H9 (cell line): ENCODE data around the gene MAD1L1. TPM values are rescaled to one million over a fixed set of nuclear protein-coding genes. Genes with fewer than 3 reads are reported as not detected.
A peak's percentile ranks its signal among the peaks of the same experiment; 100 is the strongest.

Experiments
- DNase-seq: peaks from one replicate; pipeline ENCODE4 v3.0.0-alpha.2; 2017
- H2AFZ ChIP-seq: one replicate; pipeline ENCODE4 v1.6.1; 2013; ENCODE audit warnings: mild to moderate bottlenecking, low read length, control low read depth, moderate library complexity
- H2AK5ac ChIP-seq: 2 replicates; pipeline ENCODE4 v1.6.1; 2013; ENCODE audit warnings: low read length, control low read depth, mixed read lengths; ENCODE audit not compliant: insufficient read length
- H2BK120ac ChIP-seq: one replicate; pipeline ENCODE4 v1.6.1; 2013; ENCODE audit warnings: low read depth, mild to moderate bottlenecking, low read length, control low read depth, inconsistent platforms; ENCODE audit not compliant: poor library complexity, severe bottlenecking
- H2BK12ac ChIP-seq: 2 replicates; pipeline ENCODE4 v1.6.1; 2013; ENCODE audit warnings: low read length, control low read depth, mixed read lengths, low read depth; ENCODE audit not compliant: insufficient read length
- H2BK15ac ChIP-seq: 2 replicates; pipeline ENCODE4 v1.6.1; 2013; ENCODE audit warnings: low read depth, low read length, control low read depth
- H2BK20ac ChIP-seq: one replicate; pipeline ENCODE4 v1.6.1; 2013; ENCODE audit warnings: low read depth, mild to moderate bottlenecking, low read length, control low read depth, inconsistent platforms; ENCODE audit not compliant: poor library complexity, severe bottlenecking
- H2BK5ac ChIP-seq: 2 replicates; pipeline ENCODE4 v1.6.1; 2013; ENCODE audit warnings: low read length, control low read depth, mixed read lengths; ENCODE audit not compliant: insufficient read length
- H3K14ac ChIP-seq: 2 replicates; pipeline ENCODE4 v1.6.1; 2013; ENCODE audit warnings: low read length, control low read depth; ENCODE audit not compliant: insufficient read depth
- H3K18ac ChIP-seq: 2 replicates; pipeline ENCODE4 v1.6.1; 2013; ENCODE audit warnings: low read depth, mild to moderate bottlenecking, mixed read lengths, low read length, control low read depth; ENCODE audit not compliant: insufficient read length
- H3K23ac ChIP-seq: 2 replicates; pipeline ENCODE4 v1.6.1; 2013; ENCODE audit warnings: low read length, control low read depth, mixed read lengths, low read depth; ENCODE audit not compliant: insufficient read length
- H3K23me2 ChIP-seq: 2 replicates; pipeline ENCODE4 v1.6.1; 2013; ENCODE audit warnings: low read depth, mild to moderate bottlenecking, mixed read lengths, low read length, control low read depth; ENCODE audit not compliant: insufficient read length, poor library complexity, severe bottlenecking
- H3K27ac ChIP-seq: 2 replicates; pipeline ENCODE4 v1.5.1; 2013; ENCODE audit warnings: low read length, control low read depth, mixed read lengths, low read depth; ENCODE audit not compliant: insufficient read length
- H3K27me3 ChIP-seq: 2 replicates; pipeline ENCODE4 v1.6.1; 2013; ENCODE audit warnings: low read length, control low read depth, inconsistent platforms; ENCODE audit not compliant: insufficient read depth
- H3K4ac ChIP-seq: 2 replicates; pipeline ENCODE4 v1.6.1; 2013; ENCODE audit warnings: low read depth, mild to moderate bottlenecking, control low read depth, inconsistent platforms, low read length, moderate library complexity
- H3K4me1 ChIP-seq: 2 replicates; pipeline ENCODE4 v1.6.1; 2013; ENCODE audit warnings: low read length, control low read depth, inconsistent platforms; ENCODE audit not compliant: insufficient read depth
- H3K4me2 ChIP-seq: 2 replicates; pipeline ENCODE4 v1.6.1; 2013; ENCODE audit warnings: low read length, control low read depth, mixed read lengths; ENCODE audit not compliant: insufficient read length, insufficient read depth
- H3K56ac ChIP-seq: 2 replicates; pipeline ENCODE4 v1.6.1; 2013; ENCODE audit warnings: low read depth, mild to moderate bottlenecking, mixed read lengths, low read length, control low read depth; ENCODE audit not compliant: insufficient read length
- H3K79me1 ChIP-seq: 2 replicates; pipeline ENCODE4 v1.6.1; 2013; ENCODE audit warnings: low read depth, mild to moderate bottlenecking, moderate library complexity, low read length, control low read depth, inconsistent platforms; ENCODE audit not compliant: insufficient read depth, poor library complexity, severe bottlenecking
- H3K79me2 ChIP-seq: 2 replicates; pipeline ENCODE4 v1.6.1; 2013; ENCODE audit warnings: low read length, control low read depth, inconsistent platforms; ENCODE audit not compliant: insufficient read depth
- H3K9ac ChIP-seq: 2 replicates; pipeline ENCODE4 v1.6.1; 2013; ENCODE audit warnings: low read length, control low read depth, mixed read lengths; ENCODE audit not compliant: insufficient read length; ENCODE audit errors: extremely low read depth
- H3K9me3 ChIP-seq: one replicate; pipeline ENCODE4 v1.6.1; 2013; ENCODE audit warnings: low read depth, low read length, inconsistent platforms; ENCODE audit not compliant: control insufficient read depth
- H3T11ph ChIP-seq: one replicate; pipeline ENCODE4 v1.6.1; 2013; ENCODE audit warnings: mild to moderate bottlenecking, low read length, control low read depth, inconsistent platforms
- H4K20me1 ChIP-seq: one replicate; pipeline ENCODE4 v1.6.1; 2013; ENCODE audit not compliant: control insufficient read depth, insufficient read length, insufficient read depth
- H4K5ac ChIP-seq: 2 replicates; pipeline ENCODE4 v1.6.1; 2013; ENCODE audit warnings: low read depth, mild to moderate bottlenecking, mixed read lengths, low read length, control low read depth; ENCODE audit not compliant: insufficient read length
- H4K8ac ChIP-seq: replicated peaks from 2 replicates; pipeline ENCODE4 v1.6.1; 2013; ENCODE audit warnings: low read length, control low read depth, mixed read lengths, low read depth; ENCODE audit not compliant: insufficient read length
- H4K91ac ChIP-seq: 2 replicates; pipeline ENCODE4 v1.6.1; 2013; ENCODE audit warnings: low read depth, mild to moderate bottlenecking, moderate library complexity, mixed read lengths, low read length, control low read depth; ENCODE audit not compliant: insufficient read length
- H3K27ac Mint-ChIP-seq, 3 experiments: 2 replicates in 2 of 3; 3 replicates in 1 of 3; pipeline ENCODE4 v1.8.0; 2020 to 2021; ENCODE audit warnings: mixed read lengths in 3 of 3, mild to moderate bottlenecking in 1 of 3, moderate library complexity in 1 of 3
- H3K27me3 Mint-ChIP-seq: 2 replicates; pipeline ENCODE4 v1.8.0; 2021; ENCODE audit warnings: low read depth, mild to moderate bottlenecking, moderate library complexity, mixed read lengths
- H3K36me3 Mint-ChIP-seq, 3 experiments: 2 replicates in 2 of 3; 3 replicates in 1 of 3; pipeline ENCODE4 v1.8.0; 2020 to 2021; ENCODE audit warnings: low read depth in 3 of 3, mixed read lengths in 3 of 3; ENCODE audit not compliant: insufficient read depth in 1 of 3
- H3K4me1 Mint-ChIP-seq, 2 experiments: 2 replicates each; pipeline ENCODE4 v1.8.0; 2020; ENCODE audit warnings: mixed read lengths in 2 of 2
- H3K4me3 Mint-ChIP-seq, 2 experiments: 2 replicates in 1 of 2; 3 replicates in 1 of 2; pipeline ENCODE4 v1.8.0; 2020 to 2021; ENCODE audit warnings: mild to moderate bottlenecking in 2 of 2, mixed read lengths in 2 of 2, moderate library complexity in 1 of 2
- H3K9me3 Mint-ChIP-seq, 2 experiments: 2 replicates in 1 of 2; 3 replicates in 1 of 2; pipeline ENCODE4 v1.8.0; 2020; ENCODE audit warnings: mild to moderate bottlenecking in 2 of 2, mixed read lengths in 2 of 2, moderate library complexity in 1 of 2
- CTCF ChIP-seq: fragments of 200-600 bp; sonication (generic); conservative IDR thresholded peaks from 3 replicates; pipeline ENCODE4 v1.8.0; 2021; ENCODE audit warnings: antibody characterized with exemption, mild to moderate bottlenecking
- WGBS: extraction: QIAGEN DNeasy Blood & Tissue Kit; methylation state at CpG from one replicate; pipeline ENCODE4 v1.1.7; 2013; ENCODE audit warnings: missing lambda C conversion rate, low lambda C conversion rate, mixed read lengths; ENCODE audit not compliant: insufficient read length; ENCODE audit errors: extremely low coverage; 5-methylcytosine and 5-hydroxymethylcytosine counted together
- total RNA-seq: library from RNA; stranded (reverse); gene quantifications from 2 replicates; pipeline ENCODE4 v1.2.1, GENCODE V29; 2021

MAD1L1 gene
- total RNA-seq, 1 experiment from 2014 or later: 39.0 TPM

GRCh38 chr7:2279896-2280295 lies 47.2 kb upstream of the MAD1L1 start:
- peaks cover 0 to 15% (median 6%) of the 10 kb centered on the region in 3 experiments; a peak in 4 of 7 replicates for H3K36me3 Mint-ChIP-seq
- H2BK120ac ChIP-seq: no peak overlapping the region
- no peak overlapping the region for H3K14ac ChIP-seq
- no peak overlapping the region for H3K4me3 Mint-ChIP-seq
- H2BK15ac ChIP-seq: no peak overlapping the region
- H4K5ac ChIP-seq: no peak overlapping the region
- H3K56ac ChIP-seq: no peak overlapping the region
- H3K9ac ChIP-seq: no peak overlapping the region
- no peak overlapping the region for H2BK20ac ChIP-seq
- H4K91ac ChIP-seq: no peak overlapping the region
- no peak overlapping the region for H3K4ac ChIP-seq
- no peak overlapping the region for H3K23ac ChIP-seq
- TF ChIP-seq CTCF: no peak
- H3K79me1 ChIP-seq: no peaks in the 10 kb centered on the region
- no peak overlapping the region for H3T11ph ChIP-seq
- no peaks in the 10 kb centered on the region for H3K4me1 ChIP-seq
- WGBS: no CpG with 5 or more reads among the region's 4 CpGs
- H3K79me2 ChIP-seq: no peaks in the 10 kb centered on the region
- H2AK5ac ChIP-seq: no peak overlapping the region
- no peak overlapping the region for H2BK5ac ChIP-seq
- H2BK12ac ChIP-seq: no peak overlapping the region
- H4K8ac ChIP-seq: no peak overlapping the region
- H3K4me2 ChIP-seq: no peak overlapping the region
- H3K27me3 ChIP-seq: no peaks in the 10 kb centered on the region
- no peaks in the 10 kb centered on the region for H3K9me3 Mint-ChIP-seq
- no peak overlapping the region for H3K27ac ChIP-seq
- H3K4me1 Mint-ChIP-seq: peaks cover 12 to 23% of the 10 kb centered on the region in 2 experiments
- peak overlapping the region; percentile 13 to 80 (median 80); a peak in 4 of 7 replicates for H3K27ac Mint-ChIP-seq
- no peak for DNase-seq
- H3K27me3 Mint-ChIP-seq: no peaks in the 10 kb centered on the region
- no peaks in the 10 kb centered on the region for H3K9me3 ChIP-seq
- no peak overlapping the region for H2AFZ ChIP-seq
- no peak overlapping the region for H3K18ac ChIP-seq
- H3K23me2 ChIP-seq: no peaks in the 10 kb centered on the region
- H4K20me1 ChIP-seq: no peaks in the 10 kb centered on the region
